Epithelial cell of proximal tubule (primary cell): ENCODE measurements around the gene RARB. TPM values are rescaled to one million over a fixed set of nuclear protein-coding genes. Genes with fewer than 3 reads are reported as not detected.

ENCODE experiments used
- DNase-seq: peaks from one replicate; pipeline ENCODE4 v3.0.0-alpha.2; 2011; ENCODE audit warnings: low read depth
- H3K4me3 ChIP-seq: 2 replicates; pipeline ENCODE4 v1.5.1; 2011; ENCODE audit warnings: low read depth, mild to moderate bottlenecking, low read length
- total RNA-seq: library from RNA; depleted of rRNA; stranded (reverse); fragments of >200 nt; gene quantifications from 2 replicates; pipeline ENCODE4 v1.2.3, GENCODE V29; 2015
- TF ChIP-seq, protein P1 (sequence below): conservative IDR thresholded peaks from 2 replicates; pipeline ENCODE4 v1.5.1; 2012; ENCODE audit warnings: low read depth, mild to moderate bottlenecking, low read length

Gene RARB
- total RNA-seq, 1 donor from 2014 or later: 4.6 TPM

DNA sequence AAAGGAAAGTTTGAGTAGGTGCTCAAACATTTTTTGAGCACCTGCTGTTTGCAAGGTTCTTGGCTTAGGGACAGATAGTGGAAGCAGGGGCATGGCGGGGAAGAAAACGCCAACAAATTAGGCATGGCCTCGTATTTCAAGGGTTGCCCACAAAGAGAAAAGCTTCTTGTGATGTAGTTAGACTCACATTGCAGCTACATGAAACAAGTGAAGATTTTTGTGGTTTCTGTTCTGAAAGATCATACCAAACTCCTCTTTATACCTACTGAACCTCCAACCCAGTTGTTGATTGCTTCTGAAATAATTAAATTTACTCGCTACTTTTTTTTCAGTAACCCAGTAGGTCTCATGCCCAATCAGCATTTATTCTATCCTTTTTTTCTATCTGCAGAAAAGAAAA lies 23.5 kb upstream of the RARB start:
- DNase-seq: no peak
- TF ChIP-seq, protein P1, sequence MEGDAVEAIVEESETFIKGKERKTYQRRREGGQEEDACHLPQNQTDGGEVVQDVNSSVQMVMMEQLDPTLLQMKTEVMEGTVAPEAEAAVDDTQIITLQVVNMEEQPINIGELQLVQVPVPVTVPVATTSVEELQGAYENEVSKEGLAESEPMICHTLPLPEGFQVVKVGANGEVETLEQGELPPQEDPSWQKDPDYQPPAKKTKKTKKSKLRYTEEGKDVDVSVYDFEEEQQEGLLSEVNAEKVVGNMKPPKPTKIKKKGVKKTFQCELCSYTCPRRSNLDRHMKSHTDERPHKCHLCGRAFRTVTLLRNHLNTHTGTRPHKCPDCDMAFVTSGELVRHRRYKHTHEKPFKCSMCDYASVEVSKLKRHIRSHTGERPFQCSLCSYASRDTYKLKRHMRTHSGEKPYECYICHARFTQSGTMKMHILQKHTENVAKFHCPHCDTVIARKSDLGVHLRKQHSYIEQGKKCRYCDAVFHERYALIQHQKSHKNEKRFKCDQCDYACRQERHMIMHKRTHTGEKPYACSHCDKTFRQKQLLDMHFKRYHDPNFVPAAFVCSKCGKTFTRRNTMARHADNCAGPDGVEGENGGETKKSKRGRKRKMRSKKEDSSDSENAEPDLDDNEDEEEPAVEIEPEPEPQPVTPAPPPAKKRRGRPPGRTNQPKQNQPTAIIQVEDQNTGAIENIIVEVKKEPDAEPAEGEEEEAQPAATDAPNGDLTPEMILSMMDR: no peak

DNA sequence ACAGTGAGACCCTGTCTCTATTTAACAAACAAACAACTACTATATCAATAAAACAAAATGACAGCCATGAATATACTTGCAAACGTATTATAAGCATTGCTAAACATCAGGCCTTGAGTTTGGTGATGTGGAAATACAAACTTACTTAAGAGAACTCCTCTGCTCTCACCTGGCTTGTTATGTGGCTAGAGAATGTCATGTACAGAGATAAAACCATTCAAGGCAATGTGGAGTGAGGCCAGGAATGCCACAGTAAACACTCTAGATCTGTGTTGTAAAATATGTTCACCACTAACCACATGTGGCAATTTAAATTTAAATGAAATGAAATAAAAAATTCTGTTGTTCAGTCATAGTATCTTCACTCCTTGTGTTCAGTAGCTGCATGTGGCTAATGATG lies 22.7 kb upstream of the RARB start:
- no peak overlapping the region for H3K4me3 ChIP-seq
- TF ChIP-seq, protein P1: no peak
- DNase-seq: no peak

More for the DNA sequence above, 23.5 kb upstream of the RARB start:
- H3K4me3 ChIP-seq: no peak overlapping the region

DNA sequence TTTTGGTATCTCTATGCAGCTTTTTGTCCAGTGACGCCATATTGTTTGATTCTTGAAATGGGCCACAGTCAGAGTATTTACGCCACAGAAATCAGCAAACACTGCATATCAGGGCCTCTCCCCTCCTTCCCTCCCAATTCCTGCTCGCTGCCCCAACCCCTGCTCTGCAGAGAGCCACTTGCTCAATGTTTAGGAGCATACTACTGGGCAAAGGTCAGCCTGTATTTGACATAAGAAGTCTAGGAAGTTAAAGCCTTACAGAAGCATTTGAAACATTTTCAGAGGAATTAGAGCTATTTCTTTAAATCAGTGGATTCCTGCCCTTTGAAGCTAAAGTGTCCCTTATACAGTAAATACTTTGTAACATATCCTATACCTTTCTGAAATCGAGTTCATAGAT lies 17.4 kb upstream of the RARB start:
- H3K4me3 ChIP-seq: no peak overlapping the region
- no peak for DNase-seq
- TF ChIP-seq, protein P1: no peak

DNA sequence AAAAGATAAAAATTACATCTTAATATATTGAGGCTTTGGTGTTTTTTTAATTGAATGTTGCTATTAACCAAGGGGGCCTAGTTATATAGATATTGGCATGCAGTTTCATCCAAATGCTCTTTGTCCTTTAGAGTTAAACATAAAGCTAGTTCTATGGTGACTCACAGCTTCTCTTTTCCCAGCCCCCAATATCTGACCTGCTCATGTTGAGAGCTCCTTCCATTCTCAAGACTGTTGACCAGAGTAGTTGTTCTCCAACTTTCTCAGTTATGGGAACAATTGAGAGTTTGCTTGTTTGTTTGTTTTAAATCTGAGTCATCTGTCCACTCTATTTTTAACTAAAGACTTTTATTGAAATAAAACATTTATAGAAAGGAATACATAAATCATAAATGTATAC lies 15.8 kb upstream of the RARB start:
- TF ChIP-seq, protein P1: no peak
- no peak overlapping the region for H3K4me3 ChIP-seq
- DNase-seq: no peak

DNA sequence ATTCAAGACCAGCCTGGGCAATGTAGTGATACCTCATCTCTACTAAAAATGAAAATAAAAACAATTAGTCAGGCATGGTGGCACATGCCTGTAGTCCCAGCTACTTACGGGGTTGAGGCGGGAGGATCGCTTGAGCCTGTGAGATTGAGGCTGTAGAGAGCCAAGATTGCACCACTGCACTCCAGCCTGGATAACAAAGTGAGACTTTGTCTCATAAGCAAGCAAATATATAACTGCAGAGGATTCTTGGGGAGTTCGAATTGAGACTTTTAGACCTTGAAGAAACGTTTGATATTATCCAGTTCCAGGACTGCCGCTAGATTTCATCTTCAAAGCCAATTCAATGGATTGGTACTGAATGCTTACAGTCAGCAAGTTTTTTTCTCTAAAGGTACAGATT lies 11.9 kb upstream of the RARB start:
- H3K4me3 ChIP-seq: no peak overlapping the region
- no peak for DNase-seq
- TF ChIP-seq, protein P1: no peak

DNA sequence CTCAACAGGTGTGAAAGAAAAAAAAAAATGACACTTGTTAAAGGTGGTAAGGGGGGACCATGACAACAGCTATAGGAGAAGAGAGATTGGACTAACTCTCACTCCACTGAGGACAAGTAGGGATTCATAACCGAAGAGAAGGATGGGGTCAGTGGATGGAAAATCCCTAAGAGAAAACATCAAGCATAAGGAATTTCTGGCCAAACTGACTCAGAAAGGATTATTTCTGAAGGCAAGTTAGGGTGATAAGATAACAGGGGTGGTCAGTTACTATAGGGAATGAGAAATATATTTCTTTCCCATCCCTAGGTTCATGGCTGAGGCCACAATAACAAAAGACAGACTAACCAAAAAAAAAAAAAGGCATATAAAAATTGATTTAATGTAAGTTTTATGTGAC lies 9.5 kb upstream of the RARB start:
- TF ChIP-seq, protein P1: no peak
- H3K4me3 ChIP-seq: no peak overlapping the region
- no peak for DNase-seq

DNA sequence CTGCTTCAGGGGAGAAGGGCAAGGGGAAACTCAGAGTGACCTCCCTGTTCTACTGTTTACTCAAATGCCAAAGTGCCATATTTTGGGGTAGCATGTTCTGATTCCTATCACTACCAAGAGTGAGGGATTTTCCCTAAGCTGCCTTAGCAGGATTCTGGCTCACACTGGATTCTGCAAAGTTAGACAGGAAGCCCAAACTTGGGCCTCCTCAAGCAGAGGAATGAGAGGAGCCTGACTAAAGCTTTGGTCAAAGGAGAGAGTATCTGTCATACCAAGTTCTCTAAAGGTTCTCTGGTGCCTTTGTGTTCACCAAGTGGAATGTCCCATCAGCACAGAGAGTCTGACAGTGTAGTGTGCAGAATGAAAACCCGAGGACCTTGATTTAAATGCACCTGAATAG lies 8.8 kb upstream of the RARB start:
- H3K4me3 ChIP-seq: no peak overlapping the region
- DNase-seq: no peak
- TF ChIP-seq, protein P1: no peak
